Keratinocyte (primary cell): ENCODE results near the gene MROH2A. TPM values are rescaled to one million over a fixed set of nuclear protein-coding genes. Genes with fewer than 3 reads are reported as not detected.

ENCODE experiments used
- DNase-seq: peaks from one replicate; pipeline ENCODE4 v3.0.0-alpha.2; 2011; ENCODE audit warnings: low read depth, missing footprints, low spot score
- FAIRE-seq: peaks from 2 replicates; lab custom pipeline; 2011; peaks lifted over from hg19 to GRCh38; lab: Jason Lieb, UNC
- H2AFZ ChIP-seq: 2 replicates; pipeline ENCODE4 v1.6.0; 2012; ENCODE audit warnings: low read length, control low read depth, inconsistent platforms; ENCODE audit not compliant: control insufficient read depth
- H3K27ac ChIP-seq: 2 replicates; pipeline ENCODE4 v1.5.1; 2011; ENCODE audit warnings: low read length; ENCODE audit not compliant: control insufficient read depth, insufficient read depth
- H3K27me3 ChIP-seq: 3 replicates; pipeline ENCODE4 v1.6.0; 2011; ENCODE audit warnings: low read length; ENCODE audit not compliant: control insufficient read depth, insufficient read depth; ENCODE audit errors: extremely low read depth
- H3K36me3 ChIP-seq, 2 experiments: 2 replicates in 1 of 2; 3 replicates in 1 of 2; pipeline ENCODE4 v1.5.1; 2011; ENCODE audit warnings: low read length in 2 of 2, mild to moderate bottlenecking in 1 of 2; ENCODE audit not compliant: control insufficient read depth in 2 of 2, insufficient read depth in 2 of 2; ENCODE audit errors: extremely low read depth in 1 of 2
- H3K4me1 ChIP-seq: 3 replicates; pipeline ENCODE4 v1.5.1; 2011; ENCODE audit warnings: low read length; ENCODE audit not compliant: control insufficient read depth, insufficient read depth; ENCODE audit errors: extremely low read depth
- H3K4me2 ChIP-seq: 3 replicates; pipeline ENCODE4 v1.6.0; 2011; ENCODE audit warnings: low read depth, low read length; ENCODE audit not compliant: control insufficient read depth, insufficient read depth; ENCODE audit errors: extremely low read depth
- H3K4me3 ChIP-seq, 3 experiments: fragments of 200-600 bp in 1 of 3; sonication (generic) in 1 of 3; 2 replicates in 2 of 3; 3 replicates in 1 of 3; pipeline ENCODE4 v1.5.1; 2011 to 2016; ENCODE audit warnings: low read length in 3 of 3, mild to moderate bottlenecking in 3 of 3, control low read depth in 2 of 3, inconsistent platforms in 1 of 3, low read depth in 1 of 3, mixed read lengths in 1 of 3, mixed run types in 1 of 3, moderate library complexity in 1 of 3; ENCODE audit not compliant: control insufficient read depth in 2 of 3, insufficient read depth in 2 of 3; ENCODE audit errors: extremely low read depth in 1 of 3
- H3K79me2 ChIP-seq: 2 replicates; pipeline ENCODE4 v1.6.0; 2012; ENCODE audit warnings: low read length; ENCODE audit not compliant: control insufficient read depth, insufficient read depth
- H3K9ac ChIP-seq: 3 replicates; pipeline ENCODE4 v1.6.0; 2011; ENCODE audit warnings: low read length; ENCODE audit not compliant: control insufficient read depth, insufficient read depth; ENCODE audit errors: extremely low read depth
- H3K9me1 ChIP-seq: 3 replicates; pipeline ENCODE4 v1.6.0; 2011; ENCODE audit warnings: low read length; ENCODE audit not compliant: control insufficient read depth, insufficient read depth; ENCODE audit errors: extremely low read depth
- H3K9me3 ChIP-seq: 2 replicates; pipeline ENCODE4 v1.5.1; 2012; ENCODE audit warnings: low read depth, low read length; ENCODE audit not compliant: control insufficient read depth
- H4K20me1 ChIP-seq: 3 replicates; pipeline ENCODE4 v1.6.0; 2011; ENCODE audit warnings: low read length; ENCODE audit not compliant: control insufficient read depth, insufficient read depth; ENCODE audit errors: extremely low read depth
- EZH2 ChIP-seq: IDR thresholded peaks from one replicate; pipeline ENCODE4 v1.6.1; 2012; ENCODE audit warnings: inconsistent platforms, mild to moderate bottlenecking, low read length, moderate library complexity
- dilution Hi-C: fragments of 300-500 bp; cut with MboI; formaldehyde crosslinking; loops from one replicate; pipeline ENCODE4 v1.7.0; 2020; ENCODE audit warnings: low sequenced_read_pairs; ENCODE audit not compliant: extremely low pct_ligation_motif_present
- polyA plus RNA-seq, 5 experiments: library from polyadenylated mRNA; depleted of rRNA in 3 of 5; stranded (reverse) in 3 of 5; stranded (forward) in 1 of 5; unstranded in 1 of 5; fragments of >200 nt; gene quantifications; 1 replicate in 1 of 5; 2 replicates in 3 of 5; 3 replicates in 1 of 5; pipeline versions ENCODE4 v1.2.1 to v1.2.3, GENCODE V29; 2011 to 2012; ENCODE audit warnings: missing spikeins in 2 of 5, low read depth in 1 of 5, low replicate concordance in 1 of 5
- TF ChIP-seq, protein P1 (sequence below), 3 experiments: IDR thresholded peaks in 1 of 3; conservative IDR thresholded peaks in 1 of 3; optimal IDR thresholded peaks in 1 of 3; 2 replicates in 2 of 3; 3 replicates in 1 of 3; pipeline versions ENCODE3 to v1.5.1; 2011; ENCODE audit warnings: low read length in 3 of 3, mild to moderate bottlenecking in 3 of 3, moderate library complexity in 2 of 3, control low read depth in 1 of 3, inconsistent platforms in 1 of 3; ENCODE audit not compliant: insufficient read depth in 2 of 3; ENCODE audit errors: extremely low read depth in 1 of 3

MROH2A gene
- polyA plus RNA-seq, 1 donor (not counting 4 experiments of a cell fraction or from before 2014, with no cell fraction given), result 0.33 TPM

DNA sequence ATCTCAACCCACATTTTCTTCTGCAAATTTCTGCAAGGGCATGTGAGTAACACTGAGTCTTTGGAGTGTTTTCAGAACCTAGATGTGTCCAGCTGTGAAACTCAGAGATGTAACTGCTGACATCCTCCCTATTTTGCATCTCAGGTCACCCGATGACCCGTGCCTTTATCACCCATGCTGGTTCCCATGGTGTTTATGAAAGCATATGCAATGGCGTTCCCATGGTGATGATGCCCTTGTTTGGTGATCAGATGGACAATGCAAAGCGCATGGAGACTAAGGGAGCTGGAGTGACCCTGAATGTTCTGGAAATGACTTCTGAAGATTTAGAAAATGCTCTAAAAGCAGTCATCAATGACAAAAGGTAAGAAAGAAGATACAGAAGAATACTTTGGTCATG lies 10.1 kb upstream of the MROH2A start:
- H2AFZ ChIP-seq, result no peak overlapping the region
- no peaks in the 10 kb centered on the region for H3K9me3 ChIP-seq
- H3K27me3 ChIP-seq, result no peaks in the 10 kb centered on the region
- FAIRE-seq, result no peak
- no peak overlapping the region for H3K9ac ChIP-seq
- peaks cover 4% of the 10 kb centered on the region for H3K79me2 ChIP-seq
- H3K9me1 ChIP-seq, result no peaks in the 10 kb centered on the region
- peaks cover 13% of the 10 kb centered on the region for H3K4me1 ChIP-seq
- no peak for DNase-seq
- H3K4me3 ChIP-seq, result no peak overlapping the region
- H3K4me2 ChIP-seq, result no peak overlapping the region
- peaks cover 17 to 19% of the 10 kb centered on the region in 2 experiments for H3K36me3 ChIP-seq
- TF ChIP-seq EZH2, result no peak
- TF ChIP-seq, protein P1, sequence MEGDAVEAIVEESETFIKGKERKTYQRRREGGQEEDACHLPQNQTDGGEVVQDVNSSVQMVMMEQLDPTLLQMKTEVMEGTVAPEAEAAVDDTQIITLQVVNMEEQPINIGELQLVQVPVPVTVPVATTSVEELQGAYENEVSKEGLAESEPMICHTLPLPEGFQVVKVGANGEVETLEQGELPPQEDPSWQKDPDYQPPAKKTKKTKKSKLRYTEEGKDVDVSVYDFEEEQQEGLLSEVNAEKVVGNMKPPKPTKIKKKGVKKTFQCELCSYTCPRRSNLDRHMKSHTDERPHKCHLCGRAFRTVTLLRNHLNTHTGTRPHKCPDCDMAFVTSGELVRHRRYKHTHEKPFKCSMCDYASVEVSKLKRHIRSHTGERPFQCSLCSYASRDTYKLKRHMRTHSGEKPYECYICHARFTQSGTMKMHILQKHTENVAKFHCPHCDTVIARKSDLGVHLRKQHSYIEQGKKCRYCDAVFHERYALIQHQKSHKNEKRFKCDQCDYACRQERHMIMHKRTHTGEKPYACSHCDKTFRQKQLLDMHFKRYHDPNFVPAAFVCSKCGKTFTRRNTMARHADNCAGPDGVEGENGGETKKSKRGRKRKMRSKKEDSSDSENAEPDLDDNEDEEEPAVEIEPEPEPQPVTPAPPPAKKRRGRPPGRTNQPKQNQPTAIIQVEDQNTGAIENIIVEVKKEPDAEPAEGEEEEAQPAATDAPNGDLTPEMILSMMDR (optimal IDR thresholded peaks at IDR 0.05 in 1 of 3, IDR thresholded peaks at IDR 0.05 in 1 of 3, conservative IDR thresholded peaks at IDR 0.05 in 1 of 3; ENCODE audit: extremely low read depth in 1 of 3, insufficient read depth in 2 of 3, low read length in 3 of 3), result no peak
- H3K27ac ChIP-seq, result no peak overlapping the region
- dilution Hi-C loops, result no loop called here
- H4K20me1 ChIP-seq, result no peaks in the 10 kb centered on the region

DNA sequence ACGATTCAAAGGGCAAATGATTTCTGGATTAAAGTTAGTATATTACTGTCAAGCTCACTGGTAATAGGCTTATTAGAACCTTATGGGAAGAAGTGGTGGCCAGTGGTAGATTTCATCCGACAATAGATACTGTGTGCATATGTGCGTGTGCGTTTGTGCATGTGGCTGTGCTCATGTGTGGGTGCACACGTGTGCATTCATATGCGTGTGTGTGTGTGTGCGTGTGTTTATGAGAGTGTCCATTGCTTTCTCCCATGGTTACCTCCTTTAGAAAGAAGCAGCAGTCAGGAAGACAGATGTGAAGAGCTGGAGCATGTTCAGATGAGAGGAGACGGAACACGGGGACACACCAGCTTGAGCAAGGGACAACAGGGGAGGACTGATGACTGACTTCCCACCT lies 8.9 kb upstream of the MROH2A start:
- no peak overlapping the region for H3K4me2 ChIP-seq
- no peak overlapping the region for H3K27ac ChIP-seq
- no peak overlapping the region for H2AFZ ChIP-seq
- H3K9me1 ChIP-seq, result no peaks in the 10 kb centered on the region
- no peak overlapping the region for H3K4me3 ChIP-seq
- no peaks in the 10 kb centered on the region for H3K27me3 ChIP-seq
- peaks cover 17 to 19% of the 10 kb centered on the region in 2 experiments for H3K36me3 ChIP-seq
- H3K4me1 ChIP-seq, result peaks cover 6% of the 10 kb centered on the region
- H3K9me3 ChIP-seq, result no peaks in the 10 kb centered on the region
- no peak overlapping the region for H3K9ac ChIP-seq
- no peaks in the 10 kb centered on the region for H4K20me1 ChIP-seq
- TF ChIP-seq, protein P1 (optimal IDR thresholded peaks at IDR 0.05 in 1 of 3, IDR thresholded peaks at IDR 0.05 in 1 of 3, conservative IDR thresholded peaks at IDR 0.05 in 1 of 3; ENCODE audit: extremely low read depth in 1 of 3, insufficient read depth in 2 of 3, low read length in 3 of 3), result no peak
- TF ChIP-seq EZH2, result no peak
- dilution Hi-C loops, result no loop called here
- no peak for DNase-seq
- no peak for FAIRE-seq
- peaks cover 4% of the 10 kb centered on the region for H3K79me2 ChIP-seq
